Adipose tissue (tissue), 3 donors: Measurements from ENCODE around the gene AKR1C8. TPM values are rescaled to one million over a fixed set of nuclear protein-coding genes. Genes with fewer than 3 reads are reported as not detected.
"Not testable (repeated sequence)": the region's sequence is repeated elsewhere in the genome, so short reads cannot be mapped to it uniquely, and the experiment has no call there.

Source experiments
- H3K27ac ChIP-seq: one replicate; pipeline ENCODE4 v1.5.1; 2013; ENCODE audit warnings: low read depth, low read length
- WGBS, 3 donors: extraction: QIAGEN DNeasy Blood & Tissue Kit; methylation state at CpG; one replicate each; pipeline ENCODE4 v1.1.7; 2013; 5-methylcytosine and 5-hydroxymethylcytosine counted together
- polyA plus RNA-seq, 3 donors: library from polyadenylated mRNA; stranded (reverse); fragments of 200-250 nt; gene quantifications; one replicate each; pipeline ENCODE4 v1.2.3, GENCODE V29; 2013
- donor health status: healthy with polysubstance abuse.
- donor health status: Bipolar disorder and iron deficiency.
- donor health status: healthy.

Gene AKR1C8
- polyA plus RNA-seq, 3 donors, result 0.14 to 0.34 TPM; not detected in 1

DNA sequence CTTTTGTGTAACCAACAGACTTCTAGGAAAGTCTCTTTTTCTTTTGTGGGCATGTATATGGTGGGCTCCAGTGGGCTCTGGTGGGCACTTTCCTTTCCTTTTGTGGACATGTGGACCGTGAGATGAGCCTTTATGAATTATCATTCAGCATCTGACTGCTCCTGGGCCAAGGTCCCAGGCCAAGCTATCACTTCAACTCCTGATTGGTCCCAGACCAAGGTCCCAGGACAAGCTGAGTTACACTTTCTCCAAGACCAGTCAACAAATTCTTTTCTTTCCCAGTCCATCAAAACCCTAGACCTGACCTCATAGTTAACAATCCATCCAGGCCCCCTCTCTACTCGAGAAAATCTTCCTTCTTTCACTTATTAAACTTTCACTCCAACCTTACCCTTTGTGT lies 1.0 kb downstream of the AKR1C8 start:
- 73 to 81% (median 78%) methylated on average over 2 of the region's 2 CpGs for WGBS, 3 donors
- no peak overlapping the region for H3K27ac ChIP-seq

- 86 to 94% (median 87%) methylated on average over 12 of the region's 12 CpGs for WGBS, 3 donors
- not testable (repeated sequence) for H3K27ac ChIP-seq
Observed at GRCh38 chr10:5180503-5180902, 4.4 kb downstream of the AKR1C8 start.

DNA sequence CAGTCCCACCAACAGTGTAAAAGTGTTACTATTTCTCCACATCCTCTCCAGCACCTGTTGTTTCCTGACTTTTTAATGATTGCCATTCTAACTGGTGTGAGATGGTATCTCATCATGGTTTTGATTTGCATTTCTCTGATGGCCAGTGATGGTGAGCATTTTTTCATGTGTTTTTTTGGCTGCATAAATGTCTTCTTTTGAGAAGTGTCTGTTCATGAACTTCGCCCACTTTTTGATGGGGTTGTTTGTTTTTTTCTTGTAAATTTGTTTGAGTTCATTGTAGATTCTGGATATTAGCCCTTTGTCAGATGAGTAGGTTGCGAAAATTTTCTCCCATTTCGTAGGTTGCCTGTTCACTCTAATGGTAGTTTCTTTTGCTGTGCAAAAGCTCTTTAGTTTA lies 9.4 kb downstream of the AKR1C8 start:
- 89 to 93% (median 90%) methylated on average over 1 to 3 of the region's 3 CpGs for WGBS, 3 donors
- H3K27ac ChIP-seq, result not testable (repeated sequence)

- WGBS, 3 donors, result 57 to 75% (median 60%) methylated on average over 5 of the region's 5 CpGs
- no peak overlapping the region for H3K27ac ChIP-seq
Observed at GRCh38 chr10:5168897-5169420, 16.0 kb downstream of the AKR1C8 start.

DNA sequence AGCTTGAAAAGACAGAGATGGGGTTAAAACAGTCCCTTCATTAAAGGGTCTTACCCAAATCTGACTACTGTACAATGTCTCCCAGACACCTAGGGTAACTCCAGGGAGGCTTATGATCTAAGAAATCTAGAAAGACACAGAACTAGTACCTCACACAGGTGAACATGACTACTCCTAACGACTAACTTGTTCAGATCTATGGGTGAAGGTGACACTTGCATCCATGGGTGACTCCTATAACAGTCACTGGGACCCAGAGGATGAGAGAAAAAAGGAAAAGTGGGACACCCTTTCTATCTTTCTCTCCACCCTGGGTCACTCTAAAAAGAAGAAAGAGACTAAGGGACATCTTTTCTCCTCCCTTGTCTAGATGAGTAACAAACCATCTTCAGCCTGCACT lies 19.2 kb downstream of the AKR1C8 start:
- 0 to 8% (median 5%) methylated on average over 1 of the region's 1 CpG for WGBS, 3 donors
- no peak overlapping the region for H3K27ac ChIP-seq

- no peak overlapping the region for H3K27ac ChIP-seq
- WGBS, 3 donors, result 43 to 71% (median 67%) methylated on average over 2 of the region's 2 CpGs
Observed at GRCh38 chr10:5163487-5163886, 21.5 kb downstream of the AKR1C8 start.

GRCh38 chr10:5159126-5159525 lies 25.8 kb downstream of the AKR1C8 start:
- WGBS, 3 donors, result 66 to 88% (median 69%) methylated on average over 6 of the region's 6 CpGs

DNA sequence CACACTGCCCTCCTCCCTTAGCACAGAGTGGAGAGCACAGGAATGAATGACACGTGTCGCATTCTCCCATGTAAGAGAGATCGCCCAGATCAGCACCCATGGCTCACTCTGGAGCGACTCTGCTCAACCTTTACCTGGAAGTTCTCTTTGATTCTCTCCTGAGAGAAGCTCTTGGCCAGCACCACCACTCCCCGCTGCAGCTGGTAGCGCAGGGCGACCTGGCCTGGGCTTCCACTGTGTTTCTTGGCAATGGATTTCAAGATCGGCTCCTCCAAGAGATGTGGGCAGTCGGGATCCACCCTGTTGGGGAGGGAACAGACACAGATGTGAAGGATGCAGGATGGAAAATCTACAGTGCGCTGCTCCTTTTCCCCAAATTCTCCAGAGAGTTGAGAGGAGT lies 27.4 kb downstream of the AKR1C8 start:
- H3K27ac ChIP-seq, result no peak overlapping the region
- 81 to 83% (median 81%) methylated on average over 10 of the region's 10 CpGs for WGBS, 3 donors

More at GRCh38 chr10:5159126-5159525, 25.8 kb downstream of the AKR1C8 start:
- H3K27ac ChIP-seq, result no peak overlapping the region

DNA sequence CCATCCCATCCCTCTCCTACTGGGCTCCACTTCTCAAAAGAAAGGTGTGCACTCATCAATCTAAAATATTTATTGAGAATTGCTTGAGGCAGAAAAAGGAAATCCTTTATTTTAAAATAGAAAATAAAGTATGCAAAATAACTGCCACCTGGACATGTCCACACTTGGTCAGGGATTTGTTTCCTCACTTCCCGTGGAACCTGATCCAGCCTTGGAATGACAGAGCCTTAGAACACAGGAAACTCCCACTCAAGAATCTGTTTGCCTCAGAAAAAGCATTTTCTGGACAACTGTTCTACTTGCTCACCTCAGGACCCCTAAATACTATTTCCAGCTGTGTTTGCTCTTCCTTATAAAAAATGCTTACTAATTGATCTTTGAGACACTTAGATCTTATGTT lies 29.0 kb downstream of the AKR1C8 start:
- 30 to 42% (median 41%) methylated on average over 1 of the region's 1 CpG for WGBS, 3 donors
- no peak overlapping the region for H3K27ac ChIP-seq

- H3K27ac ChIP-seq, result no peak overlapping the region
- 90 to 100% (median 92%) methylated on average over 3 of the region's 3 CpGs for WGBS, 3 donors
Observed at GRCh38 chr10:5151076-5151475, 33.9 kb downstream of the AKR1C8 start.

GRCh38 chr10:5148678-5149032 lies 36.3 kb downstream of the AKR1C8 start:
- no peak overlapping the region for H3K27ac ChIP-seq
- WGBS, 3 donors, result 33 to 76% (median 67%) methylated on average over 1 of the region's 1 CpG

GRCh38 chr10:5147981-5148677 lies 36.8 kb downstream of the AKR1C8 start:
- 51 to 63% (median 53%) methylated on average over 3 of the region's 3 CpGs for WGBS, 3 donors

GRCh38 chr10:5147255-5147980 lies 37.5 kb downstream of the AKR1C8 start:
- H3K27ac ChIP-seq, result no peak overlapping the region
- WGBS, 3 donors, result 29 to 78% (median 76%) methylated on average over 5 of the region's 5 CpGs

More at GRCh38 chr10:5147981-5148677, 36.8 kb downstream of the AKR1C8 start:
- H3K27ac ChIP-seq, result no peak overlapping the region

- WGBS, 3 donors, result 30 to 89% (median 88%) methylated on average over 5 of the region's 5 CpGs
- H3K27ac ChIP-seq, result no peak overlapping the region
Observed at GRCh38 chr10:5146920-5147254, 38.1 kb downstream of the AKR1C8 start.

DNA sequence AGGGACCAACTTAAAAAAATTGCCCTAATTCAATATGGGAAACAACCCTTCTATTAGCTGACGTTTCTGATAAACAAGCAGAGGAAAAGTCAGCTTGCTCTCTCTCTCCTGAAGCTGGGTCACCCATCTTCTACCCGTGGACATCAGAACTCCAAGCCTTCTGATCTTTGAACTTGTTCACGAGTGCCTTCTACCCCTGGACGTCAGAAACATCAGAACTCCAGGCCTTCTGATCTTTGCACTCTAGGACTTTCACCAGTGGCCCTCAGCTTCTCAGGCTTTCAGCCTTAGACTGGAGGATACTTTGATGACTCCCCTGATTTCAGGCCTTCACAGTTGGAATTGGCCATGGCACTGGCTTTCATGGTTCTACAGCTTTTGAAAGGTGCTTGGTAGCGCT lies 41.8 kb downstream of the AKR1C8 start:
- WGBS, 3 donors, result 66 to 78% (median 73%) methylated on average over 5 of the region's 5 CpGs
- H3K27ac ChIP-seq, result no peak overlapping the region

DNA sequence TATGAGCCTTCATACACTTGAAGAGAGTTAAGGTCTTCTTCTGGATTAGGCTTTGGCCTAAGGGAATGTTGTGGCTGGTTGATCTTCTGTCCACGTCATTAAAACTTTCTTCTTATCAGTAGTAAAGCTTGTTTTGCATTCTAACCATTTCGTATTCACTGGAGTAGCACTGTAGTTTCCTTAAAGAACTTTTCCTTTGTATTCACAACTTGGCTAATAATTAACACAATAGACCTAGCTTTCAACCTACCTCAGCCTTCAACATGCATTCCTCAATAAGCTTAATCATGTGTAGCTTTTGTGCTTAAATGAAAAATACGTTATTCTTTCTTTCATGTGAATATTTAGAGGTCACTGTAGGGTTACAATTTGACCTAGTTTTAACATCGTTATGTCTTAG lies 42.8 kb downstream of the AKR1C8 start:
- 23 to 72% (median 69%) methylated on average over 4 of the region's 4 CpGs for WGBS, 3 donors
- no peak overlapping the region for H3K27ac ChIP-seq

GRCh38 chr10:5137699-5138098 lies 47.3 kb downstream of the AKR1C8 start:
- not testable (repeated sequence) for H3K27ac ChIP-seq
- WGBS, 3 donors, result 42 to 66% (median 51%) methylated on average over 3 to 4 of the region's 4 CpGs

DNA sequence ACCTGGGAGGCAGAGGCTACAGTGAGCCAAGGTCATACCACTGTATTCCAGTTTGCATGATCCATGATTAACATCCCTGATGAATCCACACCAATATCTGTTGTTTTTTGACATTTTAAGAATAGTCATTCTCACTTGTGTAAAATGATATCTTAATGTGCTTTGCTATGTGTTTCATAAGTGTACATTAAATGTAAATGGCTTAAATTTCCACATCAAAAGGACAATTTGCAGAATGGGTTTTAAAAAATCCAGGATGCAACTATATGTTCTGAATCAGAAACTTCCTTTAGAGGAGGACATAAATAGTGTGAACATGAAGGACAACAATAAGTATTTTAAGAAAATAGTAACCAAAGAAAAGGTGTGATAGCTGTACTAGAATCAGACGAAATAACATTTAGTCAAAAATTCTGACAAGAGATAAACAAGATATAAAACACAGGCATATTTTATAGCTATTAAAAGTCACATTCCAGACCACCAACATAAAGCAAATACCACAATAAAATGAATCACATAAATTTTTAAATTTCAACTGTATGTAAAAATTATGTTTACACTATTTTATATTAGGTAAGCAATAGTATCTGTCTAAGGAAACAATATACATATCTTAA lies 48.4 kb downstream of the AKR1C8 start:
- WGBS, 3 donors, result 90 to 97% (median 93%) methylated on average over 1 of the region's 1 CpG
- H3K27ac ChIP-seq, result no peak overlapping the region

- H3K27ac ChIP-seq, result no peak overlapping the region
- 79 to 87% (median 86%) methylated on average over 2 of the region's 2 CpGs for WGBS, 3 donors
Observed at GRCh38 chr10:5135581-5135980, 49.4 kb downstream of the AKR1C8 start.
